Renal cortex interstitium (tissue), 11 donors: ENCODE measurements around the gene TEPSIN. TPM values are rescaled to one million over a fixed set of nuclear protein-coding genes. Genes with fewer than 3 reads are reported as not detected.
A peak's percentile ranks its signal among the peaks of the same experiment; 100 is the strongest.
"Not testable (repeated sequence)": the region's sequence is repeated elsewhere in the genome, so short reads cannot be mapped to it uniquely, and the experiment has no call there.

ENCODE experiments used
- DNase-seq, 11 donors: peaks; one replicate each; pipeline ENCODE4 v3.0.0-alpha.2; 2013; ENCODE audit warnings: low read depth in 9 of 11, low spot score in 4 of 11; ENCODE audit errors: extremely low read depth in 1 of 11
- polyA plus RNA-seq, 3 donors: library from polyadenylated mRNA; unstranded; fragments of 120-200 nt; gene quantifications; one replicate each; pipeline ENCODE4 v1.2.1, GENCODE V29; 2013; ENCODE audit not compliant: insufficient read length in 3 of 3

The TEPSIN gene
- polyA plus RNA-seq, 3 donors: 14.3 to 28.4 (median 21.5) TPM

- no peak for DNase-seq
Observed at GRCh38 chr17:81231121-81231645, 7.7 kb downstream of the TEPSIN start.

GRCh38 chr17:81230043-81230820, 8.6 kb downstream of the TEPSIN start:
- DNase-seq: no peak

GRCh38 chr17:81229666-81229920, 9.3 kb downstream of the TEPSIN start:
- DNase-seq: no peak

- no peak for DNase-seq
Observed at GRCh38 chr17:81228834-81229665, 9.8 kb downstream of the TEPSIN start.

GRCh38 chr17:81228420-81228819, 10.4 kb downstream of the TEPSIN start:
- DNase-seq: no peak

GRCh38 chr17:81227630-81228029, 11.2 kb downstream of the TEPSIN start:
- DNase-seq: not testable (repeated sequence)

- DNase-seq: no peak
Observed at GRCh38 chr17:81223762-81224130, 15.1 kb downstream of the TEPSIN start.

- peak; percentile 89 to 98 (median 97) for DNase-seq
Observed at GRCh38 chr17:81222906-81223761, 15.7 kb downstream of the TEPSIN start, which contains the start of gene CEP131. CEP131 (minus strand) TSS chr17:81222965; CDS start chr17:81220056, 2,909 bp downstream.

- DNase-seq: no peak
Observed at GRCh38 chr17:81222620-81222905, 16.3 kb downstream of the TEPSIN start.

GRCh38 chr17:81221842-81222619, 16.8 kb downstream of the TEPSIN start:
- DNase-seq: no peak

GRCh38 chr17:81221371-81221841, 17.4 kb downstream of the TEPSIN start:
- no peak for DNase-seq

- DNase-seq: no peak
Observed at GRCh38 chr17:81219476-81220180, 19.2 kb downstream of the TEPSIN start.

- DNase-seq: no peak
Observed at GRCh38 chr17:81218991-81219390, 19.9 kb downstream of the TEPSIN start.

- DNase-seq: no peak
Observed at GRCh38 chr17:81218459-81218858, 20.4 kb downstream of the TEPSIN start.

GRCh38 chr17:81217491-81217890, 21.4 kb downstream of the TEPSIN start:
- DNase-seq: no peak

GRCh38 chr17:81213978-81214377, 24.9 kb downstream of the TEPSIN start:
- DNase-seq: no peak

GRCh38 chr17:81212365-81212764, 26.5 kb downstream of the TEPSIN start:
- DNase-seq: no peak

GRCh38 chr17:81210868-81211267, 28.0 kb downstream of the TEPSIN start:
- no peak for DNase-seq
